Stromal cell of bone marrow (primary cell): Measurements from ENCODE around the gene LAGE3.

ENCODE experiments used
- DNase-seq: peaks from one replicate; pipeline ENCODE4 v3.0.0-alpha.2; 2012; ENCODE audit warnings: low read depth

The LAGE3 gene

DNA sequence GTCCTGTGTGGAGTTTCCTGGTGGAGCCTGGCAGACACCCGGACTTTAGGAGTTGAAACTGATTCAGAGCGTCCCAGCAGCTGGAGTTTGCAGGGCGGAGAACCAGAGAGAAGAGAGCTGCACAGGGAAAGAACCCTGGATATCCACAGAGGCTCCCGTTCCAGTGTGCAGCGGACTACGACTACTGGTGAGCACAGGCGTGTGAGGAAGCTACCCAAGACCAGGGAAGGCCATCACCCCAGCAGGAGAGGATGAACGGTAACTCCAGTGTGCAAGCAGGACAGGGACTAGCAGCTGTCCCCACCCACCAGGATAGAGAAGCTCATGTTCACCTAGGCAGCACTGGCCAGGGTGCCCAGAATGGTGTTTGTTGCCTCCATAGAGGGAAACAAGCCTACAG lies 2.3 kb downstream of the LAGE3 start:
- DNase-seq = no peak

DNA sequence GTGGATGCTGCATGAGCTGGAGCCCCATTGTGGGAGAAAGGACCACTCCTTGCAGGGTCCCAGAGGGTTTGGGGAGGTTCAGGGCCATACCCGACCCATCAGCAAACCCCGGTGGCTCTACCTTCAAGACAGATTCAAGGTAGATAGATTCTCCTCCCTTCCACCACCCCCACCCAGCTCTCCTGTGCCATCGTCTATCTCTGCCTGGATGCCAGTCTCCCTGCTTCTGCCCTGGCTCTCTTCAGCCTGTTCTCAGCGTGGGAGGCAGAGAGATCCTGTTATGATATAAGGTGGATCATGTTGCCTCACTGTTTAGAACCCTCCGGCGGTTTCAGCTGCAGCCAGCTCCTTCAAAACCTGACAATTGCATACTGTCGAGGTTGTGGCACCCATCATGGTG lies 5.4 kb downstream of the LAGE3 start:
- no peak for DNase-seq

DNA sequence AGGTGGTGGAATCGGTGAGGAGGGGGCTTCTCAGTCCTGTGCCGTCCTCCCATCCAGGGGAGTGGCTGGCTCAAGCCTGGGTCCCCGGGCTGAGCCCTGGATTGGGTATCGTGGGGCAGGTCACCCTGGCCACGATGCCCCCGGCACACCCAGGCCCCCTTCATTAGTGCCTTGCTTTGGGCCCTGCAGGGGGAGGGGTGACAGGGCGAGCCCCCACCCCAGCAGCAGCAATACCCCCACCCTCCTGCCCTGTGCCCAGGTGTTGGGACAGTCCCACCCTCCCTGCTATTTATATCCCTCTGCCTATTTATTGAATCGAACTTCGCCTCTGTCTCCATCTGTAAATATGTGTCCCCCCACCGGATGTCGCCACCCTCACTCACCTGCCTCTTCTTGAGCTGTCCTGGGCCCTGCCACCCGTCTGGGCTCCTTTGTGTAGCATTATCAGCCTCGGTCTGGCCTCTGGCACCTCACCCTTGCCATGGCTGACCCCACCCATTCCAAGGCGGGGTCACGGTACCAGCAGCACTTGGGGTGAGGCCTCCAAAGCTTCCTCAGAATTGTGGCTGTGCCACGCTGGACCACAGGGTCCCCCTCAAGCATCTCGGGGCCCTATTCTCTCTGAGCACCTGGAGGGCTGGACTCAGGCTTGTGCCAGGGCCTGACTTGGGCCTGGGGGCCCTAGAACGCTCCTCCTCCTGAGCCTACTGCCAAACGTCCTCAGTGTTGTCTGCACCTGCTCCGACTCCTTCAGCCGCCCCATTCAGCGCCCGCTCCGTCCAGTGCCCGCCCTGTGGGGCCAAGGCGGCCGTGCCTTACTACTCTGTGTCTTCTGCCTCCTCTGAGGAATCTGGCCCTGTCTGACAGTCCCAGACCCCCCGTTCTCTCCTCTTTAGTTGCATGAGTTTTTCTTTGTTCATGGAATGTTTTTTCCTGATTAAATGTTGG lies 6.1 kb downstream of the LAGE3 start:
- no peak for DNase-seq

DNA sequence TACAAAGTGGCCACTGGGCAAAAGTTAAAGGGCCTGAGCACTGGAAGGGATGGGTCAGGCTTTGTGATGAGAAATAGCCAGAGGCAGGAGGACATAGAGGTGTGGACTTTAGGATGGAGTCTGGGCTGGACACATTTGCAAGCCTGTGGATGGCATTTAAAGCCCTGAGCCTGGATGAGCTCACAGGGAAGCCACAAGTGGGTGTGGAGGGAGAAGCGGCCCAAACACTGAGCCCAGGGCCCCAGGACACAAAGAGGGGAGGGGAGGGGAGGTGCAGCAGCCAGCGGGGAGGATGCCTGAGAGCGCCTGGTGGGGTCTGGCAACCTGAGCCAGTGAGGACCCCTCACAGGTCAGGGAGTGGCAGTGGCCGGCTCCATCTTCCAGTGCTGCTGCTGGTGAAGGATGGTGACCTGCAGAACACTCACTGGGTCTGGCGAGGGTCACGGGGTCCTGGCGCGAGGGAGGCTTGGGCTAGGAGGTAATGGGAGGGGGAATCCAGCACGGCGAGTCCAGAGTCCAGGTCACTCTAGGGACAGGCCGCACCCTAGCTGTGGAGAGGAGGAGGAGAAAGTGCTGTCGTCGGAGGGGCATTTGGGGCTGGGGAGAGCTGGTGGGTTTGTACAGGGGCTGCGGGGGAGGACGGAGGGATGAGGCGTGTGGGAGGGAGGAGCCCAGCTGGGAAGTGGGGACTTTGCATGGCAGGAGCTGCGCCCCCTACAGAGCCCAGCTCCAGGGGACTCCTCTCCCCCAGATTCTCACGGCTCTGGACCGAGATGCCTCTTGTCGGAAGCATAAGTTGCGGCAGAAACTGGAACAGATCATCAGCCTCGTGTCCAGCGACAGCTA lies 7.0 kb downstream of the LAGE3 start:
- no peak for DNase-seq

DNA sequence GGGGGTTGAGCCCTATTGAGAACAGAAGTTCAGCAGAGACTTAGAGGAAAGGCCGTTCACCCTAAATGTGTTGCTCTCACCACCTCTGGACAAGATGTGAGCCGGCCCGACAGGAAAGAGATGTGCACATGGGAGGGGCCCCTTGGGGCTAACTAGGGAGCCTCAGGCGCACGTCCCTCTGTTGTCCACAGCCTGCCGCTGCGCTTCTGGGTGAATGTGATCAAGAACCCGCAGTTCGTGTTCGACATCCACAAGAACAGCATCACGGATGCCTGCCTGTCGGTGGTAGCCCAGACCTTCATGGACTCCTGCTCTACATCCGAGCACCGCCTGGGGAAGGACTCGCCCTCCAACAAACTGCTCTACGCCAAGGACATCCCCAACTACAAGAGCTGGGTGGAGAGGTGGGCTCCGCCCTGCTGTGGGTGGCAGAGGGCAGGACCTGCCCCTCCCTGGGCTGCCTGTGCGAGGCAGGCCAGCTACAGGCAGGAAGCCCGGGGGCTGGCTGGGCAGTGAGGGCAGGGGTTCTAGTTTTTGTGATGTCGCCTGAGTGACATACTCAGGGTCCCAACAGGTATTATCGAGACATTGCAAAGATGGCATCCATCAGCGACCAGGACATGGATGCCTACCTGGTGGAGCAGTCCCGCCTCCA lies 8.0 kb downstream of the LAGE3 start:
- DNase-seq = no peak

DNA sequence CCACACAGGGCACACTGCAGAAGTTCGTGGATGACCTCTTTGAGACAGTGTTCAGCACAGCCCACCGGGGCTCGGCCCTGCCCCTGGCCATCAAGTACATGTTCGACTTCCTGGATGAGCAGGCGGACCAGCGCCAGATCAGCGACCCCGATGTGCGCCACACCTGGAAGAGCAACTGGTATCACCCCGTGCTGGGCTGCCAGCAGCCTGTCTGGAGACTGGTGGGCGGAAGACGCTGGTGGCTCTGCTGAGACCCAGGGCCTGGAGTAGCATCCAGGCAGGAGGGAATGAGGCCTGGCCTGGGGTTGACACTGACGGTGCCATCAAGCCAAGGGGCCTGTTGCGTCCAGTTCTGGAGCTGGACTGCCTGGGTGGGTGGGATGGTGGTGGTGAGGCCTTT lies 8.6 kb downstream of the LAGE3 start:
- no peak for DNase-seq

DNA sequence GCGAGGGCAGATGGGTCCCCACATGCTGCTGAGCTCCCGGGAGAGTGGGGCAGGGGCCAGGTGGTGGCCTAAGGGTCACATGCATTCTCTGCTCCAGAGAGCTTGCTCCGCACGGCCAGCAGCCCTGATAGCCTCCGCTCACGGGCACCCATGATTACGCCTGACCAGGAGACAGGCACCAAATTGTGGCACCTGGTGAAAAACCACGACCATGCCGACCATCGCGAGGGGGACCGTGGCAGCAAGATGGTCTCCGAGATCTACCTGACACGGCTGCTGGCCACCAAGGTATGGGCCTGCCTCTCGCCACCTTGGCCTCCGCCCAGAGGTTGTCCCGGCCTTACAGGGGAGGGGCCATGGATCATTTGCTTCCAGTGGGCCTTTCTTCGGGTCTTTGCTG lies 9.2 kb downstream of the LAGE3 start:
- no peak for DNase-seq

DNA sequence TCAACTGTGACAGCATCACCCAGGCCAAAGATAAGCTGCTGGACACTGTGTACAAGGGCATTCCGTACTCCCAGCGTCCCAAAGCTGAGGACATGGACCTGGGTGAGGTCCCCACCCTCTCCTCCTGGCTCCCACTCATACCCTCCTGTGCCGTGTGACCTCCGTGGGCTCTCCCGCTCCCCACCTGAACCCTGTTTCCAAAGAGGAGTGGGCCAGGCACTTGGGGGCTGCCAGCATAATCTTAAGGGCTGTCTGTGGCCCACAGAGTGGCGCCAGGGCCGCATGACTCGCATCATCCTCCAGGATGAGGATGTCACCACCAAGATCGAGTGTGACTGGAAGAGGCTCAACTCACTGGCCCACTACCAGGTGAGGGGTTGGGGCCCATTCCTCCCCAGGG lies 10.0 kb downstream of the LAGE3 start:
- DNase-seq = no peak

DNA sequence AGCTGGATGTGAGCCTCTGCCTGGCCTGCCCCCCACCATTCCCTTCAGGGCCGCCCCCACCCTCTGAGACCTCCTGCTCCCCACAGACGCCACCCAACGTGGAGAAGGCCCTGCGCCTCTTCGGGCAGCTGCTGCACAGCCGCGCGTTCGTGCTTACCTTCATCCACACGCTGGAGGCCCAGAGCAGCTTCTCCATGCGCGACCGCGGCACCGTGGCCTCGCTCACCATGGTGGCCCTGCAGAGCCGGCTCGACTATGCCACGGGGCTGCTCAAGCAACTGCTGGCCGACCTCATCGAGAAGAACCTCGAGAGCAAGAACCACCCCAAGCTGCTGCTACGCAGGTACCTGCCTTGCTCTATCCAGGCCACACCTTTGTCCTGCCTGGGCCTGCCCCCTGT lies 10.9 kb downstream of the LAGE3 start:
- DNase-seq = no peak

DNA sequence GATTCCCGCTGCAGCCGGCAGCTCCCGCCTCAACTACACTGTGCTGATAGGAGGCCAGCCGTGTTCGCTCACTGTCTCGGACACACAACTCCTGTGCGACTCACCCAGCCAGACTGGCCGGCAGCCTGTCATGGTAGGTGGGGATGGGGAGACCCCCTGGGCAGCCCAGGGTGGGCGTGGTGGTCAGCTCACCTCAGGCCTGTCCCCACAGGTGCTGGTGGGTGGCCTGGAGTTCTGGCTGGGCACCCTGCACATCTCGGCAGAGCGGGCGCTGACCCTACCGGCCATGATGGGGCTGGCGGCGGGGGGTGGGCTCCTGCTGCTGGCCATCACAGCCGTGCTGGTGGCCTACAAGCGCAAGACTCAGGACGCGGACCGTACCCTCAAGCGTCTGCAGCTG lies 11.5 kb downstream of the LAGE3 start:
- DNase-seq = no peak

DNA sequence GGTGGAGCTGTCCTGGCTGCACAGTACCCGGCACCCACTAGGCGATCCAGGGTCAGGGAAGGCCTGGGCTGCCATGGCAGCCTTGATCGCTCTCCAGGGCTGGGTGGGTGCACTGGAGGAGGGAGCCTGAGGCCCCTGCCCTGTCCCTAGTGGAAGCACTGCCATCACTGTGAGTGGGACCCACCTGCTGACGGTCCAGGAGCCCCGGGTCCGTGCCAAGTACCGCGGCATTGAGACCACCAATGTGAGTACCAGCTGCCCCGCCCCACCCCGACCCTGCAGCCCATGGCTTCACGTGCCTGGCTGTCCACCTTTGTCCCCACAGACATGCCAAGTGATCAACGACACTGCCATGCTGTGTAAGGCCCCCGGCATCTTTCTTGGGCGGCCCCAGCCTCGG lies 12.2 kb downstream of the LAGE3 start:
- no peak for DNase-seq

DNA sequence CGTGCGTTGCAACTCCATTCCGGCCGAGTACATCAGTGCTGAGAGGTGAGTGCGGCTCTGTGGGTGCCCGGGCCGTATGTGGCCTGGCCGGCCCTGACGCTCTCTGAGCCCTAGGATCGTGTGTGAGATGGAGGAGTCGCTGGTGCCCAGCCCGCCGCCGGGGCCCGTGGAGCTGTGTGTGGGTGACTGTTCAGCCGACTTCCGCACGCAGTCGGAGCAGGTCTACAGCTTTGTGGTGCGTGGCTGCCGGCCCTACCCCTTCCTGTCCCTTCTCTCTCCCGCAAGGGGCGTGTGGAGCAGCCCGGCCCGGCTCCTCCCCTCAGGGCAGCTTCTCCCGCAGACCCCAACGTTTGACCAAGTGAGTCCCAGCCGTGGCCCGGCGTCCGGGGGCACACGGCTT lies 13.0 kb downstream of the LAGE3 start:
- no peak for DNase-seq

DNA sequence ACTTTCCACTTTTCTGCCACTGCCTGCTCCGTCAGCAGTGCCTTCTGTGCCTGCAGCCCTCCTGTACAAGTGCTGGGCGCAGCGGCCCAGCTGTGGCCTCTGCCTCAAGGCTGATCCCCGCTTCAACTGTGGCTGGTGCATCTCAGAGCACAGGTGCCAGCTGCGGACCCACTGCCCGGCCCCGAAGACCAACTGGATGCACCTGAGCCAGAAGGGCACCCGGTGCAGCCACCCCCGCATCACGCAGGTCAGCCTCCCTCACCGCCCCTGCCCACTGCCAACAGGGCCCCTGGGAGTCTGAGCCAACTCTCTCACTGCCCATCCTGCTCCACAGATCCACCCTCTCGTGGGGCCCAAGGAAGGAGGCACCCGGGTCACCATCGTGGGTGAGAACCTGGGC lies 13.5 kb downstream of the LAGE3 start:
- DNase-seq = no peak

DNA sequence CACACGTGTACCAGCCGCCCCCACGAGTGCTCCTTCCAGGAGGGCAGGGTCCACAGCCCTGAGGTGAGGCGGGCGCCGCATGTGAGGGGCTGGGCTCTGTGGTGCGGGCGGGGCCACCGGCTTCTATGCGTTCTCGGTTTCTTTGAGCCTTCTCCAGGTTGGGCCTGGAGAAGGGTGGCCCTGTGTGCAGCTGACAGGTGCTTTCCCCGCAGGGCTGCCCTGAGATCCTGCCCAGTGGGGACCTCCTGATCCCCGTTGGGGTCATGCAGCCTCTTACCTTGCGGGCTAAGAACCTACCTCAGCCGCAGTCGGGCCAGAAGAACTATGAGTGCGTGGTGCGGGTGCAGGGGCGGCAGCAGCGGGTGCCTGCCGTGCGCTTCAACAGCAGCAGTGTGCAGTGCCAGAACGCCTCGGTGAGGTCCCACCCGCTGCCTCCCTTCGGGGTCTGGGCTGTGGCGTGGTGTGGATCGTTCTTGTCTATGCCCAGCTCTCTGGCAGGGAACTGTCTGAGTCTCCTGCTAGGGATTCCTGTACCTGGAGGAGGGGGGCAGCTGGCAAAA lies 14.2 kb downstream of the LAGE3 start:
- no peak for DNase-seq

DNA sequence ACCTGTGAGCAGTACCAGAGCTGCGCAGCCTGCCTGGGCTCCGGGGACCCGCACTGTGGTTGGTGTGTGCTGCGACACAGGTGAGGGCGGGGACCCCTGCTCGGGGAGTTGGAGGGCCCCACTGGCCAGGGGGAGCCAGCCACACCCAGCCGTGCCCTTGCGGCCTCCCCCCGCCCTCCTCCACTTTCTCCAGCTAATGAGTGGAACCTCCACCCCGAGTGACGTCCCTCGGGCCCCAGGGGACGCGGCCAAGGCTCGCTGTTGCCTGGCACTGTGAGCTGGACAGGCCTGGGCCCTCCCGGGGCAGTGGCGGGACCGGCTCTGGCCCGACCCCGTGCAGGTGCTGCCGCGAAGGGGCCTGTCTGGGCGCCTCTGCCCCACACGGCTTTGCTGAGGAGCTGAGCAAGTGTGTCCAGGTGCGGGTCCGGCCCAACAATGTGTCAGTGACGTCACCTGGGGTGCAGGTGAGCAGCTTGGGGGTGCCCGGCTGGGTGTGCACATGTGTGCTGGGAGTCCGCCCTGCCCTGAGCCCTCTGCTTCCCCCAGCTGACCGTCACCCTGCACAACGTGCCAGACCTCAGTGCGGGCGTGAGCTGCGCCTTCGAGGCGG lies 15.4 kb downstream of the LAGE3 start:
- no peak for DNase-seq

DNA sequence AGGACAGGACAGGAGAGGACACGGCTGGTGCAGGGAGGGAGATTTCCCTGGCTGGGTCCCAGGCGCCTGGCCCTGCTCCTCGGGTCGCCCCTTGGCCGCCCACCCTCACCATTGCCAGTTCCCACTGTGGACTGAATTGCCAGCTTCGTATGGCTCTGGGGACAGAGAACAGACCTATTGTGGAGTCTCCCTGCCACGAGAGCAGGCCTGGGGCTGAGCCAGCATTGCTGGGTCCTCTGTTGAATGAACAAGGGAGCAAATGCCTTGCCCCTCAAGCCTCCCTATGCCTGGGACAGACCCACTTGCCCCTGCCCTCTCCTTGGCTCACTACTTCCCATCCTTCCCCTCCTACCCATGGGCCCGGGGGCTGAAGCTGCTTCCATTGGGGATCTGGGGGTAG lies 16.7 kb downstream of the LAGE3 start:
- no peak for DNase-seq

DNA sequence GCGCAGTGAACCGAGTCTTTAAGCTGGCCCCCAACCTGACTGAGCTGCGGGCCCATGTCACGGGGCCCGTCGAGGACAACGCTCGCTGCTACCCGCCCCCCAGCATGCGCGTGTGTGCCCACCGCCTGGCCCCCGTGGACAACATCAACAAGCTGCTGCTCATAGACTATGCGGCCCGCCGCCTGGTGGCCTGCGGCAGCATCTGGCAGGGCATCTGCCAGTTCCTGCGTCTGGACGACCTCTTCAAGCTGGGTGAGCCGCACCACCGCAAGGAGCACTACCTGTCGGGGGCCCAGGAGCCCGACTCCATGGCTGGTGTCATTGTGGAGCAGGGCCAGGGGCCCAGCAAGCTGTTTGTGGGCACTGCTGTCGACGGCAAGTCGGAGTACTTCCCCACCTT lies 18.8 kb downstream of the LAGE3 start:
- DNase-seq = no peak

DNA sequence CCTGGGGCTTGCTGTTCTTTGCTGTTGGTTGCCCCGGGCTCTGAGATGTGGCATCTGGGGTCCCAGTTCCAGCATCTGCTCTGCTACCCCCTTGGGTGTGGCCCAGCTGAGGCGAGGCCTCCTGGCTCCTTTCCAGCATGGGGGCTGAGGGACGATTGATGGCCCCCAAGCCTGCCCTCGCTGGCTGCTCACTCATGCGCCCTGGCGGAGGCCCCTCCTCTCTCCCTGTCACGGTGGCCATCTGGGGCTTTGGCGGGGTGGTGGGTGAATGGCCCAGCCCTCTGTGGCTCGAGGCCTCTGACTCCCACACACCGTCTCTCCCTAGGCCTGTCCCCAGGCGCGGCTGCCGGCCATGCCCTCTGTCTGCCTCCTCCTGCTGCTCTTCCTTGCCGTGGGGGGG lies 19.2 kb downstream of the LAGE3 start:
- DNase-seq = no peak

DNA sequence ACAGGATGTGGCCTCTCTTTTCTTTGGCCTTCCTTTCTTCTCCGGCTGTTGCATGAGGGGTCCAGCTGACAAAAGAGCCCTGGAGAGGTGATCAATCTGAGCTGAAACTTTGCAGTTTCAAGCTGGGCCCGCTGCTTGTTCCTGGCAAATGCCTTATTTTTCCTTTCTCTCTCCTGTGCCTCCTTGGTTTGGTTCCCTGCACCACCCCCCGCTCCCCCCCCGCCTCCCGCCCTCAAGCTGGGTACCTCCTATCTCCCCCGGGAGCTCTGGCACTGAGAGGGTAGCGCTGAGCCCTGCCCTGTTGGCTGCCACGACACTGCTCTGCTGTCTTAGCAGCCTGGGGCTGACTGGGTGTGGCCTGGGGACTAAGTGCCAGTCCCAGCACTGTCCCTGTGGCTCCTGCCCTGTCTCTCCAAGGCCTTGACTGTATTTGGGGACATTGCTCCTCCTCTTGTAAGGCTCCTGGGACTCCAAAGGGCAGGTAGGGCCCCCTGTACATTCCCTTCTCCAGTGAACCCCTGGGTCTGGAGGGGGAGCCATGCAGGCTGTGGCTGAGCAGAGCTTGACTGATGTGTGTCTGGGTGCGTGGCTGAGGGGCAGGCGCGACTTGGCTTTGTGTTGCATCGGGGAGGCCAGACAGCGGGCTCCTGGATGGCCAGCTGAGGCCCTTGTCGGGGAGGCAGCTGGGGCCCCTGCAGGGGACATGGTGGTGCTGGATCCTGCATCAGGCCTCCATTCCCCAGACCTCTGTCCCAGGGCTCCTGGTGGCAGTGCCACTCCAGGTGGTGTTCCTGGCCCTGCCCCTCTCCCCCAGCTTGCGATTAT lies 19.9 kb downstream of the LAGE3 start:
- no peak for DNase-seq

DNA sequence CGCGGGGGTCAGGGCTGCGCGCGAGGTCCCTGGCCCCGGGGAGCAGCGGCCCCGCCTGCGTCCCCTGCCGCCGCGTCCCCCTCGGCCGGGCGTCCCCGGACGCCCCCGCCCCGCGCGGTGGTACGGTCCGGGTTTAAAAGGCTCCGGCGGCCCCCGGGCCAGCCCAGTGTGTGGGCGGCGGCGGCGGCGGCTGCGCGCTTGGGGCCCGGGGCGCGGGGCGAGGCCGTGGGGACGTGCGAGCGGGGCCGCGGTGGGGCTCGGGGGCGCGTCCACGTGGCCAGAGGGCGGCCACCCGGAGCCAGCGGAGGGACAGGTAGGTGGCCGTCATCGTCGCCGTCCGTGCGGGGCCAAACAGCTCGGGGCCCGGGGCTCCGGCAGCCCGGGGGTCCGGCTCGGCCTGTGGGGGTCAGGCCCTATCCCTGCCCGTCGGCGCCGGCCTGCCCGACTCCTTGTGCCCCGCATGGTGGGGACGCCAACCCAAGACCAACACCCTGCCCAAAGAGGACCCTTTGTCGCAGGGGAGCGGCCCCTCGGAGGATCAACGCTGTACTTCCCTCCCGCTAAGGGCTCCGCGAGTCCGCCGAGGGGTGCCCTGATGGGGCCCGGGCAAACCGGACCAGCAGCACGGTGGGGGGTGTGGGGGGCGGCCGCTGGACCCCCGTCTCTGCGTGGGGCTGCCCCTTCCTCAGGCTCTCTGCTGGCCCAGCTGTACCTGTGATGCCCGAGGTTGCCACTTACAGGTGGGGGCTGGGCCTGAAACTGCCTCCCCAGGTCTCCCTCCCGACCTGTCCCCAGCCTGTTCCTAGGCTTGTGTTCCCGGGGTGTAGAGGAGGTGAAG lies 20.7 kb downstream of the LAGE3 start, which contains the start of gene PLXNA3:
PLXNA3 (plus strand) TSS at position 166 of the 838 bp plus-strand sequence. CDS start 1,903 bp downstream, outside the sequence.
- DNase-seq = no peak
